MM.1S (cell line): ENCODE results near the gene POM121L2.

ENCODE experiments used
- DNase-seq: peaks from one replicate; pipeline ENCODE4 v3.0.0-alpha.2; 2015
- H2AFZ ChIP-seq: fragments of 300-600 bp; sonication (generic); 2 replicates; pipeline ENCODE4 v1.6.0; 2016; ENCODE audit warnings: antibody characterized with exemption, low read length
- H3F3A ChIP-seq: fragments of 300-600 bp; sonication (generic); 2 replicates; pipeline ENCODE4 v1.6.1; 2016; ENCODE audit warnings: mild to moderate bottlenecking, antibody characterized with exemption, low read length, moderate library complexity, mixed read lengths; ENCODE audit not compliant: insufficient read depth
- H3K27ac ChIP-seq: fragments of 300-600 bp; sonication (generic); 2 replicates; pipeline ENCODE4 v1.5.1; 2016; ENCODE audit warnings: mild to moderate bottlenecking, low read length
- H3K27me3 ChIP-seq: fragments of 300-600 bp; sonication (generic); replicated peaks from 2 replicates; pipeline ENCODE4 v1.6.0; 2016; ENCODE audit warnings: low read length; ENCODE audit not compliant: insufficient read depth
- H3K36me3 ChIP-seq: fragments of 300-600 bp; sonication (generic); replicated peaks from 2 replicates; pipeline ENCODE4 v1.6.1; 2016; ENCODE audit warnings: mild to moderate bottlenecking, low read length, mixed read lengths; ENCODE audit not compliant: insufficient read depth
- H3K4me1 ChIP-seq: fragments of 300-600 bp; sonication (generic); 2 replicates; pipeline ENCODE4 v1.6.1; 2016; ENCODE audit warnings: low read length, mixed read lengths
- H3K4me2 ChIP-seq: fragments of 300-600 bp; sonication (generic); 2 replicates; pipeline ENCODE4 v1.6.0; 2016; ENCODE audit warnings: low read depth, low read length
- H3K4me3 ChIP-seq: fragments of 300-600 bp; sonication (generic); 2 replicates; pipeline ENCODE4 v1.5.1; 2016; ENCODE audit warnings: low read length, mixed read lengths
- H3K79me2 ChIP-seq: fragments of 300-600 bp; sonication (generic); 2 replicates; pipeline ENCODE4 v1.6.1; 2016; ENCODE audit warnings: mixed run types, low read length, mixed read lengths
- H3K9ac ChIP-seq: fragments of 300-600 bp; sonication (generic); 2 replicates; pipeline ENCODE4 v1.6.1; 2016; ENCODE audit warnings: low read length, mixed read lengths
- H3K9me2 ChIP-seq: fragments of 300-600 bp; sonication (generic); replicated peaks from 2 replicates; pipeline ENCODE4 v1.6.1; 2016; ENCODE audit warnings: mild to moderate bottlenecking, low read length, mixed read lengths; ENCODE audit not compliant: insufficient read depth
- H3K9me3 ChIP-seq: fragments of 300-600 bp; sonication (generic); replicated peaks from 2 replicates; pipeline ENCODE4 v1.6.1; 2016; ENCODE audit warnings: mild to moderate bottlenecking, low read length, mixed read lengths; ENCODE audit not compliant: insufficient read depth
- H4K20me1 ChIP-seq: fragments of 300-600 bp; sonication (generic); 2 replicates; pipeline ENCODE4 v1.6.1; 2016; ENCODE audit warnings: mild to moderate bottlenecking, low read length, moderate library complexity, mixed read lengths; ENCODE audit not compliant: insufficient read depth
- CTCF ChIP-seq: fragments of 300-600 bp; sonication (generic); IDR thresholded peaks from 2 replicates; pipeline ENCODE4 v1.5.1; 2016; ENCODE audit warnings: antibody characterized with exemption, low read length, mixed read lengths
- EZH2 ChIP-seq: fragments of 300-600 bp; sonication (generic); optimal IDR thresholded peaks from 2 replicates; pipeline ENCODE3; 2017; ENCODE audit warnings: low read depth, mild to moderate bottlenecking, antibody characterized with exemption, low read length, mixed read lengths
- EZH2phosphoT487 ChIP-seq: fragments of 300-600 bp; sonication (generic); IDR thresholded peaks from 2 replicates; pipeline ENCODE4 v1.6.1; 2018; ENCODE audit warnings: antibody characterized with exemption, low read length

POM121L2 gene

GRCh38 chr6:27281569-27281968 is 30.5 kb downstream of the POM121L2 start:
- Histone ChIP-seq H3K79me2 (no peaks in the 10 kb centered on the region), H3K9me2 (no peaks in the 10 kb centered on the region), H3K4me2 (no peak overlapping the region), H3K4me1 (no peaks in the 10 kb centered on the region), H3K36me3 (no peaks in the 10 kb centered on the region), H3F3A (no peaks in the 10 kb centered on the region), H2AFZ (no peak overlapping the region), H3K9ac (no peak overlapping the region), H3K4me3 (no peak overlapping the region), H3K27ac (no peak overlapping the region), H4K20me1 (no peaks in the 10 kb centered on the region), H3K27me3 (no peaks in the 10 kb centered on the region), H3K9me3 (no peaks in the 10 kb centered on the region)
- DNase-seq, result no peak
- TF ChIP-seq CTCF, result no peak
- no peak for TF ChIP-seq EZH2
- no peak for TF ChIP-seq EZH2phosphoT487

GRCh38 chr6:27281105-27281539 is 31.0 kb downstream of the POM121L2 start:
- H3K4me2 ChIP-seq, result no peak overlapping the region
- no peak overlapping the region for H3K27ac ChIP-seq
- H3K79me2 ChIP-seq, result no peaks in the 10 kb centered on the region
- no peaks in the 10 kb centered on the region for H3K9me3 ChIP-seq
- DNase-seq, result no peak
- no peaks in the 10 kb centered on the region for H3K9me2 ChIP-seq
- TF ChIP-seq EZH2phosphoT487 (no peak), CTCF (no peak), EZH2 (no peak)
- H2AFZ ChIP-seq, result no peak overlapping the region
- H3K9ac ChIP-seq, result no peak overlapping the region
- H4K20me1 ChIP-seq, result no peaks in the 10 kb centered on the region
- H3K27me3 ChIP-seq, result no peaks in the 10 kb centered on the region
- no peaks in the 10 kb centered on the region for H3F3A ChIP-seq
- H3K4me3 ChIP-seq, result no peak overlapping the region
- H3K4me1 ChIP-seq, result no peaks in the 10 kb centered on the region
- H3K36me3 ChIP-seq, result no peaks in the 10 kb centered on the region

GRCh38 chr6:27280540-27281000 is 31.5 kb downstream of the POM121L2 start:
- Histone ChIP-seq H3K9me3 (no peaks in the 10 kb centered on the region), H4K20me1 (no peaks in the 10 kb centered on the region), H3K9me2 (no peaks in the 10 kb centered on the region), H3K4me1 (no peaks in the 10 kb centered on the region), H3K27ac (no peak overlapping the region), H3K36me3 (no peaks in the 10 kb centered on the region), H3K9ac (no peak overlapping the region), H3K79me2 (no peaks in the 10 kb centered on the region), H3K27me3 (no peaks in the 10 kb centered on the region), H3K4me3 (no peak overlapping the region), H2AFZ (no peak overlapping the region), H3K4me2 (no peak overlapping the region), H3F3A (no peaks in the 10 kb centered on the region)
- no peak for DNase-seq
- TF ChIP-seq EZH2phosphoT487 (no peak), EZH2 (no peak), CTCF (no peak)
